ENCODE measurements around the gene TEDC1.

The TEDC1 gene

DNA sequence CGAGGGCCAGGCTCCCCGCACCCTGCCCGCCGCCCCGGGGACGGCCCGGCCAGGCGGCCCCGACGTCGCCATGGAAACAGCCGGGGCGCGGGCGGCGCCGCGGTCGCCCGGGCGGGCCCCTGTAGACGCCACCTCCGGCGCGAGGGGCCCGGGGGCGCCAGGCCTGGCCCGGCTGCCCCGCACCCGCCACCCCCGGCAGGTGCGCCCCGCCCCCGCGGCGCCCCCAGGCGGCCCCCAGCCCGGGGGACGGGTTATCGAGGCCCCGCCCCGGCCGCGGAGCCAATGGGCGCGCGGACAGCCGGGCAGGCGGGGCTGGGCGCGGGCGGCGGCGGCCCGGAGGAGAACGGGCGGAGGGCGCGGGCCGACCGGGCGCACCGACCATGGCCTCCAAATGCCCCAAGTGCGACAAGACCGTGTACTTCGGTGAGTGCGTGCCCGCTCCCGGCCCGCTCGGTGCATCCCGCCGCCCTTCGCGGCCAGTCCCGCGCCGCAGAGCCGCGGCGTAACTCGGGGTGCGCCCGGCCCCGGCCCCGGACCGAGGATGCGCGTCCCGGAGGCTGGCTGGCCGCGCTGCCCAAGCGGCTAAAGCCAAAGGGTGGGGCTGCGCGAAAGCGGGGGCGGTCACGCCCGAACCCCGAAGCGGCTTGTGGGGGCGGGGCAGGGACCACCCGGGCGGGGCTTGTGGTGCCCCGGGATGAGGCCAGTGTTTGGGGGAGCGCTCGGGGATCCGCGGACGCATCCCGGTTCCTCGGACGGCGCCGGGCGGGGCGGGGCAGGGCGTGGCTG is 16.4 kb upstream of the TEDC1 start, which contains the start of gene CRIP2:
CRIP2 (plus strand) TSS at position 339 of the 786 bp plus-strand sequence; CDS start at position 381, 42 bp downstream.
- H3K27me3 ChIP-seq = peaks cover 48 to 63% (median 50%) of the 10 kb centered on the region in 11 experiments
- no peak for TF ChIP-seq Cebpa-rat (IDR thresholded peaks at IDR 0.05)
- H3K4me2 ChIP-seq = peak within 1 kb of the TSS; percentile 88 to 100 (median 99)
- H3K9me3 ChIP-seq (replicated peaks in 1 of 11) = peaks cover 0 to 6% (median 0%) of the 10 kb centered on the region in 11 experiments; a peak in 2 of 22 replicates
- peak within 1 kb of the TSS; percentile 56 to 84 (median 71) for H3K9ac ChIP-seq
- peaks cover 0 to 8% (median 0%) of the 10 kb centered on the region in 11 experiments; a peak in 5 of 22 replicates for H3K36me3 ChIP-seq
- H3K27ac ChIP-seq = peak within 1 kb of the TSS in 10 of 11 experiments; percentile 40 to 83 (median 50); a peak in 16 of 22 replicates
- peaks cover 60 to 84% (median 75%) of the 10 kb centered on the region in 10 experiments for H3K4me1 ChIP-seq
- peaks cover 14 to 83% (median 61%) of the 10 kb centered on the region in 11 experiments; a peak in 21 of 22 replicates for H4K20me1 ChIP-seq
- peak within 1 kb of the TSS; percentile 60 to 81 (median 72) for H3K4me3 ChIP-seq

DNA sequence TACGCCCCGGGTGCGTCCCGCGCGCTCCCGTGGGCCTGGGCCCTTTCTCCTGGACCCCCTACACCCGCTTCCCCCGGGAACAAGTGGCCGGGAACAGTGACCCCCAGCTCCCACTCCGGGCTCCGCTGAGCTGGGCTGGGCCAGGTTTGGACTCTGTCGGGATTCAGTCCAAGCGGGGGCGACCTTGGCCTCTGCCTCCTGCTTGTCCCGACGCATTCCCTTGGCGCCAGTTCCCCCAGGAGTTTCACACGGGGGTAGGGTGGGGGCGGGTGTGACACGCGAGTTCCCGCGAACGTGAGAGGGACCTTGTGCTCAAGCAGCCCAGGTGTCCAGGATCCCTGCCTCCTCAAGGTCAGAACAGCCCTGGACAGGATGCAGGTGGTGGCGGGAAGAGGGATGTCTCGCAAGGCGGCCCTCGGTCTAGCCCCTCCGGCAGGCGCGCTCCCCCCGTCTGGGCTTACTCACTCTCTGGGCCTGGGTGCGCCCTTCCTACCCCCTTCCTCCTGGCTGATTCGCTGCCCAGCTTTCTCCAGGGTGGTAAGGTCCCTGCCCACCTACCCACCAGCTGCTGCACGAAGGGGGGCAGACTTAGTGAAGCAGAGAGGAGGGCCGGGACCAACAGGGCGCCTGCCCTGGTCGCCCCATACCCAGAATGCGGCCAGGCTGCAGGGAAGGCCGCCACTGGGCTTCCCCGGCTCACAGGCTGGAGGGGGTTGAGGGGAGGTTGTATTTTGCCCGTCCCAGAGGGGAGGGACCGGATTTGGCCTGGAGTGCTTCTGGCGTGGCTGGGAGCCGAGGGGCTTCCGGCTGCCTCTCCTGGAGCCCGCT is 15.6 kb upstream of the TEDC1 start:
- Histone ChIP-seq H3K4me2 (peak overlapping the region; percentile 88 to 100 (median 99)), H3K4me3 (peak overlapping the region; percentile 60 to 81 (median 72)), H3K9me3 (replicated peaks in 1 of 11) (peaks cover 0 to 6% (median 0%) of the 10 kb centered on the region in 11 experiments; a peak in 2 of 22 replicates), H3K4me1 (peaks cover 54 to 83% (median 76%) of the 10 kb centered on the region in 10 experiments), H3K27me3 (peaks cover 54 to 64% (median 58%) of the 10 kb centered on the region in 11 experiments), H3K9ac (peak overlapping the region in 10 of 11 experiments; percentile 56 to 84 (median 72); a peak in 20 of 22 replicates), H3K36me3 (0 out of 22 replicates have a peak, but pooled peaks cover 0 to 5% (median 0%) of the 10 kb centered on the region in 11 experiments), H4K20me1 (peaks cover 8 to 83% (median 58%) of the 10 kb centered on the region in 11 experiments; a peak in 21 of 22 replicates), H3K27ac (peak overlapping the region in 9 of 11 experiments; percentile 18 to 83 (median 48); a peak in 12 of 22 replicates)
- no peak for TF ChIP-seq Cebpa-rat (IDR thresholded peaks at IDR 0.05)

DNA sequence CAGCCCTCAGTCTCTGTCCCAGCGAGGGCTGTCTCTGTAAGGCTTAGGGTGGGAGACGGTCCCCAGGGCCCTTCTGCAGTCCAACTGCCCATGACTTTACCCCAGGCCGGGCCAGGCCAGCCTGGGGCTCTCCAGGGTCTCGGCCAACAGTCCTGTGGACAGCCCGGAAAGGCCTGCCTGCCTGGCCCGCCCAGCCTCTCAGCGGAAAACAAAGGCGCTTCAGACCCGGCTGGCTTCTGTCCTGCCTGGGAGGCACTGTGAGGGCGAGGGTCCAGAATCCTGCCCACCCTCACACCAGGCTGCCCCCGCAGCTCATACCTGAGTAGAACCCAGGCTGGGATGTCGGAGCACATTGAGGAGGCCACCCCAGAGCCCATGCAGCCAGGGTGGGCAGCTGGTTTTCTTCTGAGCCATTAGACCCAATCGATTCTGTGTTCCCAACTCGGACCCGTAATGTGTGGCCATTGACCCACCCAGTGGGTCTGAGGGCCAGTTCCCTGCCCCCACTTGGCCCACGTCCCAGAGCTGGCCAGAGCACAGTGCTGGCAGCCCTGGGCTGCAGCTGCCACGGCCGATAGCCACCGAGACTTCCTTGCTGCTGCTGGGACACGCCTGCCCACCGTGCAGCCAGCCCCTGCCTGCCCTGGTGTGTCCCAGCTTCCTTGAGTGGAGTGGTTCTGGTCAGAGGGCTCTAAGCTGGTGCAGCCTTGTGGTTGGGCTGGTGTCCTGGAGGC is 14.8 kb upstream of the TEDC1 start:
- H3K4me2 ChIP-seq = peak overlapping the region; percentile 88 to 100 (median 99)
- H3K4me1 ChIP-seq = peaks cover 50 to 83% (median 76%) of the 10 kb centered on the region in 10 experiments
- peaks cover 49 to 62% (median 61%) of the 10 kb centered on the region in 11 experiments for H3K27me3 ChIP-seq
- peak overlapping the region in 10 of 11 experiments; percentile 56 to 84 (median 72); a peak in 16 of 22 replicates for H3K9ac ChIP-seq
- no peak for TF ChIP-seq Cebpa-rat (IDR thresholded peaks at IDR 0.05)
- H3K4me3 ChIP-seq = peak overlapping the region in 9 of 10 experiments; percentile 65 to 81 (median 72); a peak in 17 of 20 replicates
- H3K9me3 ChIP-seq (replicated peaks in 1 of 11) = peaks cover 0 to 6% (median 0%) of the 10 kb centered on the region in 11 experiments; a peak in 2 of 22 replicates
- H3K27ac ChIP-seq = peak overlapping the region in 4 of 11 experiments; percentile 11 to 83 (median 30); a peak in 5 of 22 replicates
- peaks cover under 1 to 81% (median 50%) of the 10 kb centered on the region in 11 experiments; a peak in 21 of 22 replicates for H4K20me1 ChIP-seq
- no peaks in the 10 kb centered on the region for H3K36me3 ChIP-seq

DNA sequence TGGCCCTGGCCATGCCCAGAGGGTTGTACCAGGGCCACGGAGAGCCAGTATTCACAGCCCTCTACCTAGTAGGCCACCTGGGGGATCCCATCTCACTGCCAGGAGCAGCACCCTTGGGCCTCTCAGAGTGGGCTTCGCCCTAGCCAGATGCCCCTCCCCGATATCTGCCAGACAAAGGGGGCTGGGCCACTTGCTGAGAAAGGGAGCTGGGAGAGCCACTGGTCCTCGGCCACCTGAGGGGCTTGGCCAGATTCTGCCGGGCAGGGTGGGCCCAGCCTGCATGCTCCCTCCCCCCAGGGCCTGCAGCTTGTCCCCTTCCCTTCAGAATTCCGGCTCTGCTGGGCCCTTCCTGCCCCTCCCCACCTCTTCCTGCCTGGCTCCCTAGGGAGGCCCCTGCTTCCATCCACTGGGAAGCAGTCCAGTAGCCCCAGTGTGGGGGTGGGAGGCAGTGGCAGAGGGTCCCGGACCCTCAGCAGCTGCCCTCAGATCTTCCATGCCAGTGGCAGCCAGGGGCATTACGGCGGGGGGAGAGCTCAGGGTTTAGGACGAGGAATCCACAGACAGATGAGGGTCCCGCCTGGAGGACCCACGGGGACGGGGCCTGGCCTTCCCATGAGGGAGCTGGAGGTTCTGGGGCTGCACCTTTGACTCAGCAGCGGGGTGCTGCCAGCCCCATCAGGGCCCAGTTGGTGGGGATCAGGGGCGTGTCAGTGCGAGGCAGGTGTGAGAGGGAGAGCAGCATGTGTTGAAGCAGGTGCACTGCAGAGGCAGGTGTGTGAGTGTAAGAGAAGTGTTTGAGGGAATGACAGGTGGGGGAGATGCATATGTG is 14.0 kb upstream of the TEDC1 start:
- no peak for TF ChIP-seq Cebpa-rat (IDR thresholded peaks at IDR 0.05)
- Histone ChIP-seq H3K4me1 (peaks cover 50 to 82% (median 75%) of the 10 kb centered on the region in 10 experiments), H3K27ac (no peak overlapping the region), H4K20me1 (peaks cover 0 to 76% (median 46%) of the 10 kb centered on the region in 11 experiments; a peak in 19 of 22 replicates), H3K9me3 (replicated peaks in 1 of 11) (peaks cover 0 to 6% (median 0%) of the 10 kb centered on the region in 11 experiments; a peak in 2 of 22 replicates), H3K4me2 (peak overlapping the region; percentile 88 to 100 (median 99)), H3K27me3 (peaks cover 49 to 62% (median 61%) of the 10 kb centered on the region in 11 experiments), H3K4me3 (peak overlapping the region in 8 of 10 experiments; percentile 20 to 81 (median 72); a peak in 12 of 20 replicates), H3K36me3 (no peaks in the 10 kb centered on the region), H3K9ac (peak overlapping the region in 6 of 11 experiments; percentile 66 to 80 (median 72); a peak in 5 of 22 replicates)

DNA sequence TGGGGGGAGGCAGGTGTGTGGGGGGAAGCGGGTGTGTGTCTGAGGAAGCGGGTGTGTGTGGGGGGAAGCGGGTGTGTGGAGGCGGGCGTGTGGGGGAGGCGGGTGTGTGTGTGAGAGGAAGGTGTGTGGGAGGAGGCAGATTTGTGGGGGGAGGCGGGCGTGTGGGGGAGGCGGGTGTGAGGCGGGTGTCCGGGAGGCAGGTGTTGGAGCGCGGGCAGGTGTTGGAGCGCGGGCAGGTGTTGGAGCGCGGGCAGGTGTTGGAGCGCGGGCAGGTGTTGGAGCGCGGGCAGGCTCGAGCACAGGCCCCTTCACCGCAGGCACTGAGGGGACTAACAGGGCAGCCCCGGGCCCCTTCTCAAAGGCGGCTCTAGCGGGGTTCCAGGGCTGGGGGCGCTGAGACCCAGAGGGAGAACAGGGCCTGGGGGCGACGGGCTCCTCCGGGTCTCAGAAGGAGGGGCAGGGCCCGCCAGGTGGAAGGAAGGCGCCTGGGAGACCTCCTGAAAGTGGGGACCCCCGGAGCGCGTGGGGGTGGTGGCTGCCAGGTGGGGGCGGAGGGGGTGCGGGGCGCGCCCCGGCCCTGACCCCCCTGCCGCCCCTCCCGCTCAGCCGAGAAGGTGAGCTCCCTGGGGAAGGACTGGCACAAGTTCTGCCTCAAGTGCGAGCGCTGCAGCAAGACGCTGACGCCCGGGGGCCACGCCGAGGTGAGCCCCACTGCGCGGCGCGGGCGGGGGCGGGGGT is 13.2 kb upstream of the TEDC1 start:
- peaks cover 0 to 6% (median 0%) of the 10 kb centered on the region in 11 experiments; a peak in 2 of 22 replicates for H3K9me3 ChIP-seq (replicated peaks in 1 of 11)
- H3K27ac ChIP-seq = no peak overlapping the region
- peak overlapping the region in 10 of 11 experiments; percentile 11 to 100 (median 64); a peak in 16 of 22 replicates for H3K4me2 ChIP-seq
- no peak for TF ChIP-seq Cebpa-rat (IDR thresholded peaks at IDR 0.05)
- peaks cover 51 to 82% (median 75%) of the 10 kb centered on the region in 10 experiments for H3K4me1 ChIP-seq
- no peaks in the 10 kb centered on the region for H3K36me3 ChIP-seq
- H3K4me3 ChIP-seq = no peak overlapping the region
- H3K9ac ChIP-seq = no peak overlapping the region
- peaks cover 49 to 62% (median 61%) of the 10 kb centered on the region in 11 experiments for H3K27me3 ChIP-seq
- H4K20me1 ChIP-seq = peaks cover 0 to 76% (median 38%) of the 10 kb centered on the region in 11 experiments; a peak in 19 of 22 replicates

DNA sequence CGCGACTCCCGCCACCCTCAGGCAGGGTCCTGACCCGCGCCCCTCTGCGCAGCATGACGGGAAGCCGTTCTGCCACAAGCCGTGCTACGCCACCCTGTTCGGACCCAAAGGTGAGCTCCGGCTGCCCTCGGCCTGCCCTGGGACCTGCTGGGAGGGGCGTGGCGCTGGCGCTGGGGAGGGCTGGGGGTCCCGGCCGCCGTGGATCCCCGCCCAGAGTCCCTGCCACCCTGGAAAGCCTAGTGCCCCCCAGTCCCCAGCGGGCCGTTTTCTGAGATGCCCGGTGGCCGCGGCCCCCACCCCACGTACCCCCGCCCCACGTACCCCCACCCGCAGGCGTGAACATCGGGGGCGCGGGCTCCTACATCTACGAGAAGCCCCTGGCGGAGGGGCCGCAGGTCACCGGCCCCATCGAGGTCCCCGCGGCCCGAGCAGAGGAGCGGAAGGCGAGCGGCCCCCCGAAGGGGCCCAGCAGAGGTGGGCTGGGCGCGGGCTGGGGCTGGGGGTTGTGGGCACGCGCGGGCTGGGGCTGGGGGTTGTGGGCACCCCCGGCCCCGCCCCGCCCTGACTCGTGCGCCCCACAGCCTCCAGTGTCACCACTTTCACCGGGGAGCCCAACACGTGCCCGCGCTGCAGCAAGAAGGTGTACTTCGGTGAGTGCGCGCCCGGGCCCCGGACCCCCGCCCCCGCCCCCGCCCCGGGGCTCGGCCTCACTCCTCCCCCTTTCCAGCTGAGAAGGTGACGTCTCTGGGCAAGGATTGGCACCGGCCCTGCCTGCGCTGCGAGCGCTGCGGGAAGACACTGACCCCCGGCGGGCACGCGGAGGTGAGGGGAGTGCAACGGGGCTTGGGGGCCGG is 12.4 kb upstream of the TEDC1 start:
- Histone ChIP-seq H3K4me1 (peaks cover 55 to 82% (median 75%) of the 10 kb centered on the region in 10 experiments), H3K27ac (no peak overlapping the region), H4K20me1 (peaks cover 0 to 76% (median 35%) of the 10 kb centered on the region in 11 experiments; a peak in 15 of 22 replicates), H3K27me3 (peaks cover 49 to 62% (median 61%) of the 10 kb centered on the region in 11 experiments), H3K4me3 (no peak overlapping the region), H3K4me2 (peak overlapping the region in 10 of 11 experiments; percentile 11 to 49 (median 32); a peak in 11 of 22 replicates), H3K36me3 (no peaks in the 10 kb centered on the region), H3K9me3 (replicated peaks in 1 of 11) (peaks cover 0 to 6% (median 0%) of the 10 kb centered on the region in 11 experiments; a peak in 2 of 22 replicates), H3K9ac (no peak overlapping the region)
- TF ChIP-seq Cebpa-rat (IDR thresholded peaks at IDR 0.05) = no peak
